Measurements from ENCODE around the gene TBC1D8B.

TBC1D8B gene

GRCh38 chrX:106899276-106899675 is 96.8 kb downstream of the TBC1D8B start:
- Histone ChIP-seq H3K27me3 (ENCODE audit: insufficient read depth, low read depth) (no peaks in the 10 kb centered on the region), H3K27ac (no peak overlapping the region)

GRCh38 chrX:106899841-106900240 is 97.4 kb downstream of the TBC1D8B start:
- Histone ChIP-seq H3K9ac (no peak overlapping the region), H3K4me2 (no peak overlapping the region), H3K27me3 (ENCODE audit: insufficient read depth, low read depth) (no peaks in the 10 kb centered on the region), H3K36me3 (ENCODE audit: insufficient read depth) (no peaks in the 10 kb centered on the region), H2AFZ (ENCODE audit: low read depth) (no peak overlapping the region), H4K20me1 (ENCODE audit: insufficient read depth) (no peaks in the 10 kb centered on the region), H3K27ac (no peak overlapping the region), H3K4me1 (ENCODE audit: low read depth, poor library complexity, severe bottlenecking) (no peaks in the 10 kb centered on the region), H3K4me3 (IDR thresholded peaks at IDR 0.05; ENCODE audit: insufficient read depth, low read depth, low read length) (no peak overlapping the region), H3K79me2 (ENCODE audit: insufficient read depth, low read depth) (no peaks in the 10 kb centered on the region)
- no peak for TF ChIP-seq CTCF (conservative IDR thresholded peaks at IDR 0.05; ENCODE audit: low read depth, low read length)

More at GRCh38 chrX:106899276-106899675, 96.8 kb downstream of the TBC1D8B start:
- no peaks in the 10 kb centered on the region for H3K36me3 ChIP-seq (ENCODE audit: insufficient read depth)
- H4K20me1 ChIP-seq (ENCODE audit: insufficient read depth), result no peaks in the 10 kb centered on the region
- H3K4me3 ChIP-seq (IDR thresholded peaks at IDR 0.05; ENCODE audit: insufficient read depth, low read depth, low read length), result no peak overlapping the region
- no peak overlapping the region for H3K4me2 ChIP-seq
- no peaks in the 10 kb centered on the region for H3K79me2 ChIP-seq (ENCODE audit: insufficient read depth, low read depth)
- TF ChIP-seq CTCF (conservative IDR thresholded peaks at IDR 0.05; ENCODE audit: low read depth, low read length), result no peak
- H3K9ac ChIP-seq, result no peak overlapping the region
- H2AFZ ChIP-seq (ENCODE audit: low read depth), result no peak overlapping the region
- no peaks in the 10 kb centered on the region for H3K4me1 ChIP-seq (ENCODE audit: low read depth, poor library complexity, severe bottlenecking)

- no peaks in the 10 kb centered on the region for H3K27me3 ChIP-seq (ENCODE audit: insufficient read depth, low read depth)
- H2AFZ ChIP-seq (ENCODE audit: low read depth), result no peak overlapping the region
- H3K79me2 ChIP-seq (ENCODE audit: insufficient read depth, low read depth), result no peaks in the 10 kb centered on the region
- no peak overlapping the region for H3K27ac ChIP-seq
- H3K4me1 ChIP-seq (ENCODE audit: low read depth, poor library complexity, severe bottlenecking), result no peaks in the 10 kb centered on the region
- H3K36me3 ChIP-seq (ENCODE audit: insufficient read depth), result no peaks in the 10 kb centered on the region
- H3K4me3 ChIP-seq (IDR thresholded peaks at IDR 0.05; ENCODE audit: insufficient read depth, low read depth, low read length), result no peak overlapping the region
- H3K4me2 ChIP-seq, result no peak overlapping the region
- H4K20me1 ChIP-seq (ENCODE audit: insufficient read depth), result no peaks in the 10 kb centered on the region
- no peak overlapping the region for H3K9ac ChIP-seq
- TF ChIP-seq CTCF (conservative IDR thresholded peaks at IDR 0.05; ENCODE audit: low read depth, low read length), result no peak
Observed at GRCh38 chrX:106901341-106901740, 98.9 kb downstream of the TBC1D8B start.

- Histone ChIP-seq H3K36me3 (ENCODE audit: insufficient read depth) (no peaks in the 10 kb centered on the region), H3K4me2 (no peak overlapping the region), H3K27me3 (ENCODE audit: insufficient read depth, low read depth) (no peaks in the 10 kb centered on the region), H3K9ac (no peak overlapping the region), H2AFZ (ENCODE audit: low read depth) (no peak overlapping the region), H3K27ac (no peak overlapping the region), H3K4me3 (IDR thresholded peaks at IDR 0.05; ENCODE audit: insufficient read depth, low read depth, low read length) (no peak overlapping the region), H4K20me1 (ENCODE audit: insufficient read depth) (no peaks in the 10 kb centered on the region), H3K79me2 (ENCODE audit: insufficient read depth, low read depth) (no peaks in the 10 kb centered on the region), H3K4me1 (ENCODE audit: low read depth, poor library complexity, severe bottlenecking) (no peaks in the 10 kb centered on the region)
- no peak for TF ChIP-seq CTCF (conservative IDR thresholded peaks at IDR 0.05; ENCODE audit: low read depth, low read length)
Observed at GRCh38 chrX:106901781-106902219, 99.3 kb downstream of the TBC1D8B start.

Measured in KMS-11 (cell line).